Measurements from ENCODE around the gene TAF1D. TPM values are rescaled to one million over a fixed set of nuclear protein-coding genes. Genes with fewer than 3 reads are reported as not detected.
"Not testable (repeated sequence)": the region's sequence is repeated elsewhere in the genome, so short reads cannot be mapped to it uniquely, and the experiment has no call there.

Gene TAF1D
- total and polyA plus RNA-seq, 12 donors = 20.8 to 262 (median 59.5) TPM

- WGBS, 4 donors = 84 to 90% (median 88%) methylated on average over 5 of the region's 5 CpGs
- Histone ChIP-seq H3K27me3 (no peaks in the 10 kb centered on the region), H3K36me3 (replicated peaks in 1 of 2) (peaks cover 0 to 24% of the 10 kb centered on the region in 2 donors), H3K27ac (no peak overlapping the region), H3K4me1 (replicated peaks in 1 of 2) (no peaks in the 10 kb centered on the region), H3K4me3 (no peak overlapping the region), H3K9me3 (replicated peaks in 1 of 3) (no peaks in the 10 kb centered on the region)
- TF ChIP-seq CTCF (IDR thresholded peaks at IDR 0.05) (no peak), POLR2A (IDR thresholded peaks at IDR 0.05) (no peak)
- intact Hi-C loops (cut with DNase I) = no loop called here
- DNase-seq = no peak
These were observed 25.2 kb upstream of the TAF1D start for GRCh38 chr11:93766504-93766903.

- Histone ChIP-seq H3K4me1 (replicated peaks in 1 of 2) (no peaks in the 10 kb centered on the region), H3K27me3 (no peaks in the 10 kb centered on the region), H3K4me3 (no peak overlapping the region), H3K9me3 (replicated peaks in 1 of 3) (no peaks in the 10 kb centered on the region), H3K27ac (no peak overlapping the region), H3K36me3 (replicated peaks in 1 of 2) (peaks cover 0 to 31% of the 10 kb centered on the region in 2 donors)
- no peak for DNase-seq
- WGBS, 4 donors = 30 to 63% (median 42%) methylated on average over 2 of the region's 2 CpGs
- intact Hi-C loops (cut with DNase I) = no loop called here
- no peak for TF ChIP-seq CTCF (IDR thresholded peaks at IDR 0.05)
- TF ChIP-seq POLR2A (IDR thresholded peaks at IDR 0.05) = no peak
These were observed 24.3 kb upstream of the TAF1D start for GRCh38 chr11:93765551-93765950.

- no peaks in the 10 kb centered on the region for H3K9me3 ChIP-seq (replicated peaks in 1 of 3)
- no peak overlapping the region for H3K4me3 ChIP-seq
- intact Hi-C loops (cut with DNase I) = no loop called here
- WGBS, 4 donors = 91 to 98% (median 98%) methylated on average over 1 of the region's 1 CpG
- no peak overlapping the region for H3K27ac ChIP-seq
- DNase-seq = no peak
- no peaks in the 10 kb centered on the region for H3K4me1 ChIP-seq (replicated peaks in 1 of 2)
- TF ChIP-seq CTCF (IDR thresholded peaks at IDR 0.05) (no peak), POLR2A (IDR thresholded peaks at IDR 0.05) (no peak)
- H3K36me3 ChIP-seq (replicated peaks in 1 of 2) = peaks cover 0 to 63% of the 10 kb centered on the region in 2 donors
- H3K27me3 ChIP-seq = no peaks in the 10 kb centered on the region
These were observed 20.6 kb upstream of the TAF1D start for GRCh38 chr11:93761910-93762309.

GRCh38 chr11:93759123-93759522 is 17.8 kb upstream of the TAF1D start:
- H3K27ac ChIP-seq; DNase-seq; H3K27me3 ChIP-seq; H3K9me3 ChIP-seq (replicated peaks in 1 of 3); H3K4me3 ChIP-seq; H3K4me1 ChIP-seq (replicated peaks in 1 of 2): not testable (repeated sequence)
- WGBS, 4 donors = 81 to 88% (median 86%) methylated on average over 4 of the region's 4 CpGs
- H3K36me3 ChIP-seq (replicated peaks in 1 of 2) = peaks cover 0 to 78% of the 10 kb centered on the region in 2 donors
- intact Hi-C loops (cut with DNase I) = loop anchor here in 1 of 2 donors (5.0 kb wide), 1 partner anchor 33 kb away; no protein-coding TSS in a partner anchor

Data from adrenal gland (tissue), 12 donors.